Ishikawa (cell line): ENCODE results near the gene NUB1.

Experiments
- CEBPB ChIP-seq: IDR thresholded peaks from 2 replicates; pipeline ENCODE4 v1.6.1; 2012
- CREB1 ChIP-seq: IDR thresholded peaks from 2 replicates; pipeline ENCODE4 v1.6.1; 2012; ENCODE audit warnings: low read depth
- EGR1 ChIP-seq: IDR thresholded peaks from 2 replicates; pipeline ENCODE4 v1.6.1; 2012
- EP300 ChIP-seq: IDR thresholded peaks from 2 replicates; pipeline ENCODE4 v1.6.1; 2012; ENCODE audit warnings: borderline replicate concordance
- FOXM1 ChIP-seq: IDR thresholded peaks from 2 replicates; pipeline ENCODE4 v1.6.1; 2012; ENCODE audit warnings: low read depth, borderline replicate concordance
- NFIC ChIP-seq: IDR thresholded peaks from 2 replicates; pipeline ENCODE4 v1.6.1; 2012
- RAD21 ChIP-seq: IDR thresholded peaks from 2 replicates; pipeline ENCODE4 v1.6.1; 2012; ENCODE audit warnings: low read depth
- REST ChIP-seq: IDR thresholded peaks from 2 replicates; pipeline ENCODE4 v1.6.1; 2012; ENCODE audit warnings: low read depth, mild to moderate bottlenecking
- TAF1 ChIP-seq: IDR thresholded peaks from 2 replicates; pipeline ENCODE4 v1.6.1; 2012; ENCODE audit warnings: low read depth, mild to moderate bottlenecking
- TCF12 ChIP-seq: IDR thresholded peaks from 2 replicates; pipeline ENCODE4 v1.6.1; 2012; ENCODE audit warnings: low read depth
- TEAD4 ChIP-seq: IDR thresholded peaks from 2 replicates; pipeline ENCODE4 v1.6.1; 2012
- USF1 ChIP-seq: IDR thresholded peaks from 2 replicates; pipeline ENCODE4 v1.6.1; 2012
- YY1 ChIP-seq: IDR thresholded peaks from 2 replicates; pipeline ENCODE4 v1.6.1; 2012; ENCODE audit warnings: low read depth
- ZBTB7A ChIP-seq: IDR thresholded peaks from 2 replicates; pipeline ENCODE4 v1.6.1; 2012; ENCODE audit warnings: low read depth
- TF ChIP-seq, protein P1 (sequence below): IDR thresholded peaks from 2 replicates; pipeline ENCODE4 v1.6.1; 2012

The NUB1 gene

DNA sequence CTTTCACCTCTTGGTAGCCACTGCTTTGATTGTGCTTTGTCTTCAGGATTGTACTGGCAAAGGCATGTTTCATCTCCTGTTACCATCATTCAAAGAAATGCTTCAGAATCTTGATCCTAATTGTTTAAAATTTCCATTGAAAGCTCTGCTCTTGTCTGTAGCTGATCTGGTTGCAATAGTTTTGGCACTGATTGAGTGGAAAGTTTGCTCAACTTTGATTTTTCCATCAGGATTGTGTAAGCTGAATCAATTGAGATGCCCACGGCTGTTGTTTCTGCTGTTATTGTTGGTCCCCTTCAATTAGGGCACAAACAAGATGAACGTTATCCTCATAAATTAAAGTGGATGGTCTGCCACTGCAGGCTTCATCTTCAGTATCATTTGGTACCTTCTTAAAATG is 14.6 kb upstream of the NUB1 start:
- TF ChIP-seq, protein P1, sequence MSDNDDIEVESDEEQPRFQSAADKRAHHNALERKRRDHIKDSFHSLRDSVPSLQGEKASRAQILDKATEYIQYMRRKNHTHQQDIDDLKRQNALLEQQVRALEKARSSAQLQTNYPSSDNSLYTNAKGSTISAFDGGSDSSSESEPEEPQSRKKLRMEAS: no peak
- TF ChIP-seq FOXM1 (no peak), USF1 (no peak), RAD21 (no peak), CEBPB (no peak), ZBTB7A (no peak), NFIC (no peak)

- no peak for TF ChIP-seq TAF1
- no peak for TF ChIP-seq CEBPB
- TF ChIP-seq YY1: no peak
- no peak for TF ChIP-seq REST
- no peak for TF ChIP-seq CREB1
- TF ChIP-seq EP300: no peak
- TF ChIP-seq FOXM1: no peak
- no peak for TF ChIP-seq ZBTB7A
- TF ChIP-seq TEAD4: no peak
- no peak for TF ChIP-seq TCF12
- TF ChIP-seq NFIC: no peak
- TF ChIP-seq, protein P1: no peak
- no peak for TF ChIP-seq USF1
- no peak for TF ChIP-seq RAD21
- TF ChIP-seq EGR1: no peak
Measured at GRCh38 chr7:151327659-151328058, 14.0 kb upstream of the NUB1 start.

- TF ChIP-seq ZBTB7A (no peak), CEBPB (no peak), REST (no peak), TEAD4 (no peak), USF1 (no peak), FOXM1 (no peak), RAD21 (no peak), EP300 (no peak), YY1 (no peak), TAF1 (no peak)
- TF ChIP-seq, protein P1: no peak
Measured at GRCh38 chr7:151330181-151330580, 11.4 kb upstream of the NUB1 start.

GRCh38 chr7:151330661-151331060 is 11.0 kb upstream of the NUB1 start:
- no peak for TF ChIP-seq ZBTB7A
- no peak for TF ChIP-seq TCF12
- TF ChIP-seq TAF1: no peak
- TF ChIP-seq RAD21: no peak
- TF ChIP-seq TEAD4: no peak
- TF ChIP-seq YY1: no peak
- no peak for TF ChIP-seq EGR1
- TF ChIP-seq FOXM1: no peak
- no peak for TF ChIP-seq EP300
- no peak for TF ChIP-seq CEBPB
- TF ChIP-seq REST: no peak
- TF ChIP-seq, protein P1: no peak
- no peak for TF ChIP-seq USF1
- no peak for TF ChIP-seq CREB1
- no peak for TF ChIP-seq NFIC
